DND-41 (cell line): ENCODE measurements around the gene MAST2.

Experiments
- EZH2 ChIP-seq: IDR thresholded peaks from 3 replicates; pipeline ENCODE4 v1.6.1; 2012; ENCODE audit warnings: borderline replicate concordance, low read depth, mild to moderate bottlenecking, moderate library complexity, low read length, inconsistent platforms; ENCODE audit not compliant: severe bottlenecking
- TF ChIP-seq, protein P1 (sequence below): IDR thresholded peaks from 2 replicates; pipeline ENCODE4 v1.5.1; 2012; ENCODE audit warnings: borderline replicate concordance, low read length, moderate library complexity, mild to moderate bottlenecking; ENCODE audit not compliant: poor library complexity, severe bottlenecking; ENCODE audit errors: extremely low read depth

DNA sequence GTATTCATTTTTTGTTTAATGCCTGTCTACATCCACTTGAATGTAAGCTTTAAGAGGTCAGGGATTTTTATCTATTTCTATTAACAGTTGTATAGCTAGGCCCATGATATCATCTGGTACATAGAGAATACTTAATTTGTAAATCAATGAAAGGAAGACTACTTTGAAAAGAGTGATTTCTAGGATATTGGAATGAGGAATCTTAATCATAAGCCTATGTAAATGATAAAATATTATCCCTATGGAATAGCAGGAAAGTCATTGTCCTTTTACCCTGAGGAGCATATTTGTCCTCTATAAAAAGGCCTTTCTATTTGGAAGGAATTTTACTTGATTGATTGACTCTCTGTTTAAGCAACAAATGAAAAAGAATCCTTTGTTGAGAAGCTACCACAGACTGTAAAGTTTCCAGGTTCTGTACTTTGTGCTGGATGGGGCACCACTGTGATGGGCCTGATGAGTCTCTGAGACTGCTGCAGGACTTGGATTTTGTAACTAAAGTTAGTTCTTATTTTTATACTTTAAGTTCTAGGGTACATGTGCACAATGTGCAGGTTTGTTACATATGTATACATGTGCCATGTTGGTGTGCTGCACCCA, 53.8 kb downstream of the MAST2 start:
- TF ChIP-seq, protein P1, sequence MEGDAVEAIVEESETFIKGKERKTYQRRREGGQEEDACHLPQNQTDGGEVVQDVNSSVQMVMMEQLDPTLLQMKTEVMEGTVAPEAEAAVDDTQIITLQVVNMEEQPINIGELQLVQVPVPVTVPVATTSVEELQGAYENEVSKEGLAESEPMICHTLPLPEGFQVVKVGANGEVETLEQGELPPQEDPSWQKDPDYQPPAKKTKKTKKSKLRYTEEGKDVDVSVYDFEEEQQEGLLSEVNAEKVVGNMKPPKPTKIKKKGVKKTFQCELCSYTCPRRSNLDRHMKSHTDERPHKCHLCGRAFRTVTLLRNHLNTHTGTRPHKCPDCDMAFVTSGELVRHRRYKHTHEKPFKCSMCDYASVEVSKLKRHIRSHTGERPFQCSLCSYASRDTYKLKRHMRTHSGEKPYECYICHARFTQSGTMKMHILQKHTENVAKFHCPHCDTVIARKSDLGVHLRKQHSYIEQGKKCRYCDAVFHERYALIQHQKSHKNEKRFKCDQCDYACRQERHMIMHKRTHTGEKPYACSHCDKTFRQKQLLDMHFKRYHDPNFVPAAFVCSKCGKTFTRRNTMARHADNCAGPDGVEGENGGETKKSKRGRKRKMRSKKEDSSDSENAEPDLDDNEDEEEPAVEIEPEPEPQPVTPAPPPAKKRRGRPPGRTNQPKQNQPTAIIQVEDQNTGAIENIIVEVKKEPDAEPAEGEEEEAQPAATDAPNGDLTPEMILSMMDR = no peak
- TF ChIP-seq EZH2 = no peak
